ENCODE data around the gene CDC42BPB.

DNA sequence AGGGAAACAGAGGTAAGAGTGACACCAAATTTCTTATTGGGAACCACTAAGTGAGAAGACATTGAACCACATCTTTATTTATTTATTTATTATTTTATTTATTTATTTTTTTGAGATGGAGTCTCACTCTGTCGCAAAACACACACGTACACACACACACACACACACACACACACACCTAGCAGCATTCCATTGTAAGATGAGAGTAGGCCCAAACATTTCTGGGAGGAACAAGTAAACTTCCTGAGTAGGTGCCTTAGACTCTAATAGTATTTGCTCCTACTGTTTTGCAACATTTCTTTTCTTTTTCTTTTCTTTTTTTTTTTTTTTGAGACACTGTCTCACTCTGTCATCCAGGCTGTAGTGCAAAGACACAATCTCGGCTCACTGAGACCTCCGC lies 7.1 kb upstream of the CDC42BPB start:
- TF ChIP-seq, protein P1, sequence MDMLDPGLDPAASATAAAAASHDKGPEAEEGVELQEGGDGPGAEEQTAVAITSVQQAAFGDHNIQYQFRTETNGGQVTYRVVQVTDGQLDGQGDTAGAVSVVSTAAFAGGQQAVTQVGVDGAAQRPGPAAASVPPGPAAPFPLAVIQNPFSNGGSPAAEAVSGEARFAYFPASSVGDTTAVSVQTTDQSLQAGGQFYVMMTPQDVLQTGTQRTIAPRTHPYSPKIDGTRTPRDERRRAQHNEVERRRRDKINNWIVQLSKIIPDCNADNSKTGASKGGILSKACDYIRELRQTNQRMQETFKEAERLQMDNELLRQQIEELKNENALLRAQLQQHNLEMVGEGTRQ (IDR thresholded peaks at IDR 0.05; ENCODE audit: borderline replicate concordance, low read depth, low read length) = no peak
- TF ChIP-seq, protein P2, sequence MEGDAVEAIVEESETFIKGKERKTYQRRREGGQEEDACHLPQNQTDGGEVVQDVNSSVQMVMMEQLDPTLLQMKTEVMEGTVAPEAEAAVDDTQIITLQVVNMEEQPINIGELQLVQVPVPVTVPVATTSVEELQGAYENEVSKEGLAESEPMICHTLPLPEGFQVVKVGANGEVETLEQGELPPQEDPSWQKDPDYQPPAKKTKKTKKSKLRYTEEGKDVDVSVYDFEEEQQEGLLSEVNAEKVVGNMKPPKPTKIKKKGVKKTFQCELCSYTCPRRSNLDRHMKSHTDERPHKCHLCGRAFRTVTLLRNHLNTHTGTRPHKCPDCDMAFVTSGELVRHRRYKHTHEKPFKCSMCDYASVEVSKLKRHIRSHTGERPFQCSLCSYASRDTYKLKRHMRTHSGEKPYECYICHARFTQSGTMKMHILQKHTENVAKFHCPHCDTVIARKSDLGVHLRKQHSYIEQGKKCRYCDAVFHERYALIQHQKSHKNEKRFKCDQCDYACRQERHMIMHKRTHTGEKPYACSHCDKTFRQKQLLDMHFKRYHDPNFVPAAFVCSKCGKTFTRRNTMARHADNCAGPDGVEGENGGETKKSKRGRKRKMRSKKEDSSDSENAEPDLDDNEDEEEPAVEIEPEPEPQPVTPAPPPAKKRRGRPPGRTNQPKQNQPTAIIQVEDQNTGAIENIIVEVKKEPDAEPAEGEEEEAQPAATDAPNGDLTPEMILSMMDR (IDR thresholded peaks at IDR 0.05) = no peak
- TF ChIP-seq JUND (IDR thresholded peaks at IDR 0.05) = no peak
- TF ChIP-seq EZH2phosphoT487 (IDR thresholded peaks at IDR 0.05; ENCODE audit: borderline replicate concordance, low read depth) = no peak
- no peak for TF ChIP-seq MEF2A (IDR thresholded peaks at IDR 0.05; ENCODE audit: borderline replicate concordance, low read depth)
- no peak for TF ChIP-seq GABPA (IDR thresholded peaks at IDR 0.05; ENCODE audit: low read depth)
- TF ChIP-seq, protein P3, sequence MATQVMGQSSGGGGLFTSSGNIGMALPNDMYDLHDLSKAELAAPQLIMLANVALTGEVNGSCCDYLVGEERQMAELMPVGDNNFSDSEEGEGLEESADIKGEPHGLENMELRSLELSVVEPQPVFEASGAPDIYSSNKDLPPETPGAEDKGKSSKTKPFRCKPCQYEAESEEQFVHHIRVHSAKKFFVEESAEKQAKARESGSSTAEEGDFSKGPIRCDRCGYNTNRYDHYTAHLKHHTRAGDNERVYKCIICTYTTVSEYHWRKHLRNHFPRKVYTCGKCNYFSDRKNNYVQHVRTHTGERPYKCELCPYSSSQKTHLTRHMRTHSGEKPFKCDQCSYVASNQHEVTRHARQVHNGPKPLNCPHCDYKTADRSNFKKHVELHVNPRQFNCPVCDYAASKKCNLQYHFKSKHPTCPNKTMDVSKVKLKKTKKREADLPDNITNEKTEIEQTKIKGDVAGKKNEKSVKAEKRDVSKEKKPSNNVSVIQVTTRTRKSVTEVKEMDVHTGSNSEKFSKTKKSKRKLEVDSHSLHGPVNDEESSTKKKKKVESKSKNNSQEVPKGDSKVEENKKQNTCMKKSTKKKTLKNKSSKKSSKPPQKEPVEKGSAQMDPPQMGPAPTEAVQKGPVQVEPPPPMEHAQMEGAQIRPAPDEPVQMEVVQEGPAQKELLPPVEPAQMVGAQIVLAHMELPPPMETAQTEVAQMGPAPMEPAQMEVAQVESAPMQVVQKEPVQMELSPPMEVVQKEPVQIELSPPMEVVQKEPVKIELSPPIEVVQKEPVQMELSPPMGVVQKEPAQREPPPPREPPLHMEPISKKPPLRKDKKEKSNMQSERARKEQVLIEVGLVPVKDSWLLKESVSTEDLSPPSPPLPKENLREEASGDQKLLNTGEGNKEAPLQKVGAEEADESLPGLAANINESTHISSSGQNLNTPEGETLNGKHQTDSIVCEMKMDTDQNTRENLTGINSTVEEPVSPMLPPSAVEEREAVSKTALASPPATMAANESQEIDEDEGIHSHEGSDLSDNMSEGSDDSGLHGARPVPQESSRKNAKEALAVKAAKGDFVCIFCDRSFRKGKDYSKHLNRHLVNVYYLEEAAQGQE (IDR thresholded peaks at IDR 0.05; ENCODE audit: low read depth, low read length) = no peak
- no peak for TF ChIP-seq NFIC (IDR thresholded peaks at IDR 0.05; ENCODE audit: borderline replicate concordance)
- TF ChIP-seq FOXM1 (IDR thresholded peaks at IDR 0.05; ENCODE audit: low read depth) = no peak
- TF ChIP-seq PBX3 (IDR thresholded peaks at IDR 0.05) = no peak
- no peak for TF ChIP-seq SIN3A (IDR thresholded peaks at IDR 0.05; ENCODE audit: borderline replicate concordance, low read depth, low read length)
- TF ChIP-seq SMC3 (IDR thresholded peaks at IDR 0.05; ENCODE audit: low read depth, low read length) = no peak
- no peak for TF ChIP-seq RFX5 (IDR thresholded peaks at IDR 0.05; ENCODE audit: low read length)
- no peak for TF ChIP-seq TAF1 (IDR thresholded peaks at IDR 0.05; ENCODE audit: borderline replicate concordance, low read depth, low read length)
